Loucy (cell line): ENCODE measurements around the gene BMPR1B.

ENCODE experiments used
- H2AFZ ChIP-seq: fragments of 200-600 bp; sonication (generic); 2 replicates; pipeline ENCODE4 v1.6.0; 2016; ENCODE audit warnings: antibody characterized with exemption, mild to moderate bottlenecking, low read length, moderate library complexity
- H3F3A ChIP-seq: fragments of 200-600 bp; 2 replicates; pipeline ENCODE4 v1.6.0; 2016; ENCODE audit warnings: antibody characterized with exemption, low read depth, mild to moderate bottlenecking
- H3K27me3 ChIP-seq: fragments of 200-600 bp; sonication (generic); 2 replicates; pipeline ENCODE4 v1.6.1; 2014; ENCODE audit warnings: low read length, mild to moderate bottlenecking; ENCODE audit not compliant: insufficient read depth, poor library complexity, severe bottlenecking
- H3K36me3 ChIP-seq: fragments of 200-600 bp; sonication (generic); 2 replicates; pipeline ENCODE4 v1.6.1; 2016; ENCODE audit warnings: low read length; ENCODE audit not compliant: insufficient read depth
- H3K4me1 ChIP-seq: fragments of 200-600 bp; sonication (generic); 2 replicates; pipeline ENCODE4 v1.5.1; 2014; ENCODE audit warnings: low read length, mild to moderate bottlenecking; ENCODE audit not compliant: insufficient read depth, poor library complexity, severe bottlenecking
- H3K4me2 ChIP-seq: fragments of 200-600 bp; sonication (generic); 2 replicates; pipeline ENCODE4 v1.6.0; 2014; ENCODE audit warnings: antibody characterized with exemption, low read length, low read depth, mild to moderate bottlenecking; ENCODE audit not compliant: poor library complexity, severe bottlenecking
- H3K4me3 ChIP-seq: fragments of 200-600 bp; sonication (generic); 2 replicates; pipeline ENCODE4 v1.5.1; 2014; ENCODE audit warnings: low read length, mild to moderate bottlenecking, mixed read lengths; ENCODE audit not compliant: poor library complexity, severe bottlenecking
- H3K79me2 ChIP-seq: fragments of 200-600 bp; sonication (generic); 2 replicates; pipeline ENCODE4 v1.6.1; 2014; ENCODE audit warnings: low read length; ENCODE audit not compliant: insufficient read depth
- H3K9ac ChIP-seq: fragments of 200-600 bp; sonication (generic); 2 replicates; pipeline ENCODE4 v1.6.0; 2014; ENCODE audit warnings: mild to moderate bottlenecking, low read depth, low read length, moderate library complexity; ENCODE audit not compliant: poor library complexity, severe bottlenecking
- H3K9me2 ChIP-seq: fragments of 200-600 bp; sonication (generic); replicated peaks from 2 replicates; pipeline ENCODE4 v1.6.1; 2016; ENCODE audit warnings: low read depth, low read length, mixed read lengths
- H3K9me3 ChIP-seq: fragments of 200-600 bp; sonication (generic); 2 replicates; pipeline ENCODE4 v1.6.1; 2014; ENCODE audit warnings: mild to moderate bottlenecking, antibody characterized with exemption, low read length, low read depth; ENCODE audit not compliant: insufficient read depth
- H4K20me1 ChIP-seq: fragments of 200-600 bp; sonication (generic); 2 replicates; pipeline ENCODE4 v1.6.0; 2014; ENCODE audit warnings: antibody characterized with exemption, low read length, mild to moderate bottlenecking; ENCODE audit not compliant: insufficient read depth, poor library complexity, severe bottlenecking
- EZH2phosphoT487 ChIP-seq: fragments of 200-600 bp; IDR thresholded peaks from 2 replicates; pipeline ENCODE4 v1.6.1; 2018; ENCODE audit warnings: antibody characterized with exemption, mild to moderate bottlenecking, moderate library complexity, borderline replicate concordance
- TF ChIP-seq, protein P1 (sequence below): fragments of 200-600 bp; sonication (generic); conservative IDR thresholded peaks from 2 replicates; pipeline ENCODE4 v1.5.1; 2014; ENCODE audit warnings: mild to moderate bottlenecking, antibody characterized with exemption, low read length

The BMPR1B gene

DNA sequence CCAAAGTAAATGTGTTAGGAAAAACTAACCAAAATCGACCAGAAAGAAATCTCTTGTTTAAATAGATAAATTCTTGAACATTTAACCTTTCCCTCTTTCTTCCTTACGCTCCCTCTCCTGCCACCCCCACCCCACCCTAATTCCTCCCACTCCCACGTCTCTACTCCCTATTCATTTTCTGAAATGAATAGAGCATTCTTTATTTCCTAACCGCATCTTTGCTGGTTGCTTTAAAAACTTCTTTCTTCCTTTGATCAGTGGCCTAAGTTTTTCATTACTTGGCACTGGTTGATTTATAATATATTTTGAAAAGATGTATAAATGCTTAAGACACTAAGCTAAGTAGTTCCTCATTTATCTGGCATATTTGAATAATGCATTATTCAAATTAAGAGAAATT, 33.9 kb downstream of the BMPR1B start:
- Histone ChIP-seq H3K4me2 (no peak overlapping the region), H3K4me3 (no peak overlapping the region), H3K4me1 (no peaks in the 10 kb centered on the region), H2AFZ (no peak overlapping the region), H3K9me3 (no peaks in the 10 kb centered on the region), H3K27me3 (no peaks in the 10 kb centered on the region), H3K36me3 (no peaks in the 10 kb centered on the region), H3F3A (no peaks in the 10 kb centered on the region), H3K9me2 (no peaks in the 10 kb centered on the region), H3K9ac (no peak overlapping the region), H3K79me2 (no peaks in the 10 kb centered on the region), H4K20me1 (no peaks in the 10 kb centered on the region)
- TF ChIP-seq, protein P1, sequence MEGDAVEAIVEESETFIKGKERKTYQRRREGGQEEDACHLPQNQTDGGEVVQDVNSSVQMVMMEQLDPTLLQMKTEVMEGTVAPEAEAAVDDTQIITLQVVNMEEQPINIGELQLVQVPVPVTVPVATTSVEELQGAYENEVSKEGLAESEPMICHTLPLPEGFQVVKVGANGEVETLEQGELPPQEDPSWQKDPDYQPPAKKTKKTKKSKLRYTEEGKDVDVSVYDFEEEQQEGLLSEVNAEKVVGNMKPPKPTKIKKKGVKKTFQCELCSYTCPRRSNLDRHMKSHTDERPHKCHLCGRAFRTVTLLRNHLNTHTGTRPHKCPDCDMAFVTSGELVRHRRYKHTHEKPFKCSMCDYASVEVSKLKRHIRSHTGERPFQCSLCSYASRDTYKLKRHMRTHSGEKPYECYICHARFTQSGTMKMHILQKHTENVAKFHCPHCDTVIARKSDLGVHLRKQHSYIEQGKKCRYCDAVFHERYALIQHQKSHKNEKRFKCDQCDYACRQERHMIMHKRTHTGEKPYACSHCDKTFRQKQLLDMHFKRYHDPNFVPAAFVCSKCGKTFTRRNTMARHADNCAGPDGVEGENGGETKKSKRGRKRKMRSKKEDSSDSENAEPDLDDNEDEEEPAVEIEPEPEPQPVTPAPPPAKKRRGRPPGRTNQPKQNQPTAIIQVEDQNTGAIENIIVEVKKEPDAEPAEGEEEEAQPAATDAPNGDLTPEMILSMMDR: no peak
- no peak for TF ChIP-seq EZH2phosphoT487

DNA sequence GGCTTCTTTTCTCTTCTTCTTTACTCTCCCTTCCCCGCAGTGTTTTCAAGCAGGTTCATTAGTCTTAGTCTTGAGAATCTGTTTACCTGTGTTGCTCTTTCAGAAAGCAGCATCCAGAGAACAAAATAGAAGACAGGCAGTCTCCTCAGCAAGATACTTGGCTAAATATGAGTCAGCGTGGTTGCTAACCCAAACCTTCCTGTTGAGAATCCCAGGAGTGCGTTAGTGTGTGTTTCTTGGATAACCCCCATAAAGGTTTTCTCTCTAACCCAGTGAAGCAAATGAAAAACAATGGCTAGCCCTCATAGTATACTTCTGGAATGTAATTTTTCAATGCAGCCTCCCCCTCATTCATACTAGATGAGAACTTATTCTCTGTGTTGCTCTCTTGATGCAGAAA, 41.1 kb downstream of the BMPR1B start:
- H3K9me3 ChIP-seq: no peaks in the 10 kb centered on the region
- H3K4me3 ChIP-seq: no peak overlapping the region
- H3F3A ChIP-seq: no peaks in the 10 kb centered on the region
- H3K36me3 ChIP-seq: no peaks in the 10 kb centered on the region
- H3K4me1 ChIP-seq: no peaks in the 10 kb centered on the region
- no peaks in the 10 kb centered on the region for H4K20me1 ChIP-seq
- no peaks in the 10 kb centered on the region for H3K9me2 ChIP-seq
- H3K4me2 ChIP-seq: no peak overlapping the region
- no peak overlapping the region for H2AFZ ChIP-seq
- H3K9ac ChIP-seq: no peak overlapping the region
- TF ChIP-seq, protein P1: no peak
- no peak for TF ChIP-seq EZH2phosphoT487
- H3K27me3 ChIP-seq: no peaks in the 10 kb centered on the region
- H3K79me2 ChIP-seq: no peaks in the 10 kb centered on the region

DNA sequence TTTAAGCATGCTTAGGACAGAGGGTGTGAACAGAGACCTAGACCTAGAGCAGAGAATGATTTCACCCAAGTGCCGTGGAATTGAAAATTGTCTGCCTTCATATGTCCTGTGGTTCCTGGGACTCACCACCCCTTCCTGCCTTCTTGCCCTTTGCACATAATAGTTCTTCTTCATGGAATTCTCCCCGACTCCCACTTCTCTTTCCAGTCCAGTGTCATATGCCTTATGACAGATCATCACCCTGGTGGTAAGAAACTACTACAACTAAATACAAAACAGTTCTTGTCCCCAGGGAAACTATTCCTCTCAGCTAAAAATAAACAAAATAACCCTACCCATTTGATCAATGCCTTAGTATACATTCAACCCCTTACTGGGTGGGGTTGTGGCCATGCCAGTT, 43.3 kb downstream of the BMPR1B start:
- Histone ChIP-seq H3K36me3 (no peaks in the 10 kb centered on the region), H3F3A (no peaks in the 10 kb centered on the region), H3K27me3 (no peaks in the 10 kb centered on the region), H3K9ac (no peak overlapping the region), H3K4me3 (no peak overlapping the region), H4K20me1 (no peaks in the 10 kb centered on the region), H2AFZ (no peak overlapping the region), H3K9me3 (no peaks in the 10 kb centered on the region), H3K4me2 (no peak overlapping the region), H3K4me1 (no peaks in the 10 kb centered on the region), H3K9me2 (no peaks in the 10 kb centered on the region), H3K79me2 (no peaks in the 10 kb centered on the region)
- no peak for TF ChIP-seq EZH2phosphoT487
- TF ChIP-seq, protein P1: no peak
